Measurements from ENCODE around the gene RSPH10B2.
"Not testable (repeated sequence)": the region's sequence is repeated elsewhere in the genome, so short reads cannot be mapped to it uniquely, and the experiment has no call there.

Gene RSPH10B2

GRCh38 chr7:6831018-6831725, 77.3 kb downstream of the RSPH10B2 start:
- no peaks in the 10 kb centered on the region for H3K9me3 ChIP-seq
- no peak for TF ChIP-seq CTCF (IDR thresholded peaks at IDR 0.05)

GRCh38 chr7:6833636-6834035, 79.7 kb downstream of the RSPH10B2 start:
- no peak overlapping the region for H3K4me3 ChIP-seq (ENCODE audit: low read depth in 1 of 2, low read length in 1 of 2)
- no peaks in the 10 kb centered on the region for H3K36me3 ChIP-seq
- no peak overlapping the region for H3K27ac ChIP-seq
- no peak for TF ChIP-seq CTCF (IDR thresholded peaks at IDR 0.05)
- H3K9me3 ChIP-seq = no peaks in the 10 kb centered on the region
- H3K4me1 ChIP-seq (ENCODE audit: control insufficient read depth in 1 of 2, insufficient read depth in 1 of 2, low read depth in 1 of 2, low read length in 1 of 2) = no peaks in the 10 kb centered on the region
- peaks cover 73% of the 10 kb centered on the region for H3K27me3 ChIP-seq

More at GRCh38 chr7:6831018-6831725, 77.3 kb downstream of the RSPH10B2 start:
- H3K27me3 ChIP-seq = peaks cover 87% of the 10 kb centered on the region
- H3K36me3 ChIP-seq = no peaks in the 10 kb centered on the region
- no peak overlapping the region for H3K4me3 ChIP-seq (ENCODE audit: low read depth in 1 of 2, low read length in 1 of 2)
- no peaks in the 10 kb centered on the region for H3K4me1 ChIP-seq (ENCODE audit: control insufficient read depth in 1 of 2, insufficient read depth in 1 of 2, low read depth in 1 of 2, low read length in 1 of 2)
- H3K27ac ChIP-seq = no peak overlapping the region

- H3K4me1 ChIP-seq (ENCODE audit: control insufficient read depth in 1 of 2, insufficient read depth in 1 of 2, low read depth in 1 of 2, low read length in 1 of 2); H3K4me3 ChIP-seq (ENCODE audit: low read depth in 1 of 2, low read length in 1 of 2); H3K36me3 ChIP-seq; H3K27ac ChIP-seq; H3K9me3 ChIP-seq: not testable (repeated sequence)
- H3K27me3 ChIP-seq = peaks cover 55% of the 10 kb centered on the region
Measured at GRCh38 chr7:6835521-6835920, 81.6 kb downstream of the RSPH10B2 start.

- H3K9me3 ChIP-seq; H3K4me1 ChIP-seq (ENCODE audit: control insufficient read depth in 1 of 2, insufficient read depth in 1 of 2, low read depth in 1 of 2, low read length in 1 of 2); H3K36me3 ChIP-seq; H3K4me3 ChIP-seq (ENCODE audit: low read depth in 1 of 2, low read length in 1 of 2); H3K27ac ChIP-seq: not testable (repeated sequence)
- peaks cover 49% of the 10 kb centered on the region for H3K27me3 ChIP-seq
Measured at GRCh38 chr7:6837081-6837480, 83.2 kb downstream of the RSPH10B2 start.

GRCh38 chr7:6842278-6842921, 88.5 kb downstream of the RSPH10B2 start:
- not testable (repeated sequence) for H3K4me3 ChIP-seq (ENCODE audit: low read depth in 1 of 2, low read length in 1 of 2); H3K36me3 ChIP-seq; H3K9me3 ChIP-seq; H3K4me1 ChIP-seq (ENCODE audit: control insufficient read depth in 1 of 2, insufficient read depth in 1 of 2, low read depth in 1 of 2, low read length in 1 of 2); H3K27ac ChIP-seq
- H3K27me3 ChIP-seq = peaks cover 44% of the 10 kb centered on the region

- not testable (repeated sequence) for H3K4me1 ChIP-seq (ENCODE audit: control insufficient read depth in 1 of 2, insufficient read depth in 1 of 2, low read depth in 1 of 2, low read length in 1 of 2); H3K27ac ChIP-seq; H3K36me3 ChIP-seq; H3K9me3 ChIP-seq; H3K4me3 ChIP-seq (ENCODE audit: low read depth in 1 of 2, low read length in 1 of 2)
- peaks cover 44% of the 10 kb centered on the region for H3K27me3 ChIP-seq
Measured at GRCh38 chr7:6843092-6843491, 89.2 kb downstream of the RSPH10B2 start.

- H3K36me3 ChIP-seq; H3K27ac ChIP-seq; H3K4me1 ChIP-seq (ENCODE audit: control insufficient read depth in 1 of 2, insufficient read depth in 1 of 2, low read depth in 1 of 2, low read length in 1 of 2); H3K4me3 ChIP-seq (ENCODE audit: low read depth in 1 of 2, low read length in 1 of 2); H3K9me3 ChIP-seq: not testable (repeated sequence)
- H3K27me3 ChIP-seq = peaks cover 44% of the 10 kb centered on the region
Measured at GRCh38 chr7:6843654-6844053, 89.8 kb downstream of the RSPH10B2 start.

GRCh38 chr7:6845971-6846449, 92.1 kb downstream of the RSPH10B2 start:
- peaks cover 41% of the 10 kb centered on the region for H3K27me3 ChIP-seq
- H3K4me3 ChIP-seq (ENCODE audit: low read depth in 1 of 2, low read length in 1 of 2); H3K9me3 ChIP-seq; H3K27ac ChIP-seq; H3K4me1 ChIP-seq (ENCODE audit: control insufficient read depth in 1 of 2, insufficient read depth in 1 of 2, low read depth in 1 of 2, low read length in 1 of 2); H3K36me3 ChIP-seq: not testable (repeated sequence)

- not testable (repeated sequence) for H3K27ac ChIP-seq
Measured at GRCh38 chr7:6847751-6848150, 93.8 kb downstream of the RSPH10B2 start.

More at GRCh38 chr7:6847751-6848150, 93.8 kb downstream of the RSPH10B2 start:
- H3K27me3 ChIP-seq = peaks cover 28% of the 10 kb centered on the region
- H3K4me3 ChIP-seq (ENCODE audit: low read depth in 1 of 2, low read length in 1 of 2); H3K36me3 ChIP-seq; H3K9me3 ChIP-seq; H3K4me1 ChIP-seq (ENCODE audit: control insufficient read depth in 1 of 2, insufficient read depth in 1 of 2, low read depth in 1 of 2, low read length in 1 of 2): not testable (repeated sequence)

Measured in neutrophil (primary cell).